Suprapubic skin (tissue), 4 donors: ENCODE measurements around the gene ADSS2. TPM values are rescaled to one million over a fixed set of nuclear protein-coding genes. Genes with fewer than 3 reads are reported as not detected.

ENCODE experiments used
- DNase-seq, 2 donors: peaks; one replicate each; pipeline ENCODE4 v3.0.0-alpha.2; 2019; ENCODE audit warnings: low spot score in 2 of 2
- H3K27ac ChIP-seq: fragments of 200-600 bp; sonication (generic); one replicate; pipeline ENCODE4 v1.5.1; 2019
- H3K27me3 ChIP-seq: fragments of 200-600 bp; sonication (generic); one replicate; pipeline ENCODE4 v1.5.1; 2019
- H3K36me3 ChIP-seq: fragments of 200-600 bp; sonication (generic); one replicate; pipeline ENCODE4 v1.5.1; 2019
- H3K4me1 ChIP-seq: fragments of 200-600 bp; sonication (generic); one replicate; pipeline ENCODE4 v1.5.1; 2019
- H3K4me3 ChIP-seq: fragments of 200-600 bp; sonication (generic); one replicate; pipeline ENCODE4 v1.5.1; 2019; ENCODE audit warnings: mild to moderate bottlenecking
- H3K9me3 ChIP-seq: fragments of 200-600 bp; sonication (generic); one replicate; pipeline ENCODE4 v1.5.1; 2019
- EP300 ChIP-seq: sonication (generic); formaldehyde crosslinking; IDR thresholded peaks from one replicate; pipeline ENCODE4 v1.6.1; 2017; ENCODE audit warnings: antibody characterized with exemption
- POLR2A ChIP-seq, 2 donors: fragments of 450-650 bp; IDR thresholded peaks; one replicate each; pipeline ENCODE4 v1.6.1; 2017; ENCODE audit warnings: antibody characterized with exemption in 2 of 2, mild to moderate bottlenecking in 2 of 2, moderate library complexity in 2 of 2
- POLR2AphosphoS5 ChIP-seq, 3 donors: sonication (generic); formaldehyde crosslinking; IDR thresholded peaks; one replicate each; pipeline ENCODE4 v1.6.1; 2017; ENCODE audit warnings: antibody characterized with exemption in 3 of 3
- WGBS: methylation state at CpG from one replicate; pipeline ENCODE4 v1.1.5; 2018; 5-methylcytosine and 5-hydroxymethylcytosine counted together
- total RNA-seq, 4 donors: library from RNA; depleted of rRNA; stranded (reverse); fragments of >200 nt; gene quantifications; one replicate each; pipeline ENCODE4 v1.1.0, GENCODE V29; 2016
- TF ChIP-seq, protein P1 (sequence below), 2 donors: fragments of 200-600 bp in 1 of 2; fragments of 450-650 bp in 1 of 2; sonication (generic) in 1 of 2; IDR thresholded peaks; one replicate each; pipeline ENCODE4 v1.5.1; 2016 to 2019; ENCODE audit warnings: antibody characterized with exemption in 2 of 2, mild to moderate bottlenecking in 1 of 2, moderate library complexity in 1 of 2

The ADSS2 gene
- total RNA-seq, 4 donors from 2014 or later, result 39.8 to 65.3 (median 52.1) TPM

DNA sequence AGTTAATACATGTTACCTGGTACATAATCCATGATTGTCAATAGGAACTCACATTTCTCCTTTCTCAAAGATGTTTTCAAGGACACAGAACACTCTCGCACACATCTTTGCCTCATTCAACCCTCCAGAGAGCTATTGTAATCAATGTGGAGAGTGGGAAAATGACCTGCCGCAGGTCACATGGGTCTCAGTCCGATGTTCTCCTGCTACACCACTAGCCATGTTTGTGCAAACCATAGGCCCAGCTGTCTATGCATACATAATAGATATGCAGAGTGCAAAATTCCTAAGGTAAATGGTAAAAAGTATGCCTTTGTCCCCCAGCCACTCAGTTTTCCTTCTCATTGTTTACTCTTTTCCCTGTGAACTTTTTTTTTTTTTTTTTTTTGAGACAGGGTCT is 89.2 kb downstream of the ADSS2 start:
- Histone ChIP-seq H3K36me3 (no peaks in the 10 kb centered on the region), H3K4me3 (no peak overlapping the region), H3K9me3 (no peaks in the 10 kb centered on the region), H3K4me1 (peaks cover 2% of the 10 kb centered on the region), H3K27me3 (no peaks in the 10 kb centered on the region), H3K27ac (no peak overlapping the region)
- TF ChIP-seq EP300, result no peak
- TF ChIP-seq POLR2AphosphoS5 (IDR thresholded peaks at IDR 0.05), result no peak
- no peak for TF ChIP-seq POLR2A (IDR thresholded peaks at IDR 0.05)
- TF ChIP-seq, protein P1, sequence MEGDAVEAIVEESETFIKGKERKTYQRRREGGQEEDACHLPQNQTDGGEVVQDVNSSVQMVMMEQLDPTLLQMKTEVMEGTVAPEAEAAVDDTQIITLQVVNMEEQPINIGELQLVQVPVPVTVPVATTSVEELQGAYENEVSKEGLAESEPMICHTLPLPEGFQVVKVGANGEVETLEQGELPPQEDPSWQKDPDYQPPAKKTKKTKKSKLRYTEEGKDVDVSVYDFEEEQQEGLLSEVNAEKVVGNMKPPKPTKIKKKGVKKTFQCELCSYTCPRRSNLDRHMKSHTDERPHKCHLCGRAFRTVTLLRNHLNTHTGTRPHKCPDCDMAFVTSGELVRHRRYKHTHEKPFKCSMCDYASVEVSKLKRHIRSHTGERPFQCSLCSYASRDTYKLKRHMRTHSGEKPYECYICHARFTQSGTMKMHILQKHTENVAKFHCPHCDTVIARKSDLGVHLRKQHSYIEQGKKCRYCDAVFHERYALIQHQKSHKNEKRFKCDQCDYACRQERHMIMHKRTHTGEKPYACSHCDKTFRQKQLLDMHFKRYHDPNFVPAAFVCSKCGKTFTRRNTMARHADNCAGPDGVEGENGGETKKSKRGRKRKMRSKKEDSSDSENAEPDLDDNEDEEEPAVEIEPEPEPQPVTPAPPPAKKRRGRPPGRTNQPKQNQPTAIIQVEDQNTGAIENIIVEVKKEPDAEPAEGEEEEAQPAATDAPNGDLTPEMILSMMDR (IDR thresholded peaks at IDR 0.05), result no peak
- no peak for DNase-seq
- 66% methylated on average over 3 of the region's 3 CpGs for WGBS

DNA sequence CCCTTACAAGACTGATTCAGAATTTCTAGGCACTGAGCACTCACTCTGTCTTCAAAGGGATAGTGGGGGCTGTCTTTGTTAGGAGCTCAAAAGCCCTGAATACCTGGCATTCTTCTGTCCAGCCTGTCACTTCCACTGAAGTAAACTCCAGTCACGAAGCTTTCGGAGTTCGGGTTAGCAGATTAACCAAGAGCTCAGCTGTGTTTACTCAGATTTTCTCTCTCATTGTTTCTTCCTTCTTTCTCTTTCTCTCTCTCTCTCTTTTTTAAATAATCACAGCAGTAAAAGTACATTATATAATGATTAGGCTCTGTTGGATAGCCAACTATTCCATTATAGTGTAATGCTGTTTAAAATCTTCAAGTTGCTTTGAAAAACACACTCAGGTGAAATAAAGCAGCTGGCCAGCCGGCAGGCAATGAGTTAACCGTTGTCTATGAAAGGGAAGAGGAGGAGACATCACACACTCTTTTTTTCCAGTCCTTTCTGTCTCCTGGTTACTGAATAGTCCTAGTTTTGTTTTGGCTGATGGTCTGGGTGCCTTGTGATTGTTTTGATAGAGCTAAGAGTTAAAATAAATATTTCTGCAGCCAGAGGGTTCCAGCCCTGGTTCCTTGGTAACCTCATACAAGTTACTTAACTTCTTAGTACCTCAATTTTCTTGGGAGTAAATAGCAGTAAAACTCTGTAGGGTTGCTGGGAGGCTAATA is 89.8 kb downstream of the ADSS2 start:
- Histone ChIP-seq H3K4me1 (peaks cover 2% of the 10 kb centered on the region), H3K27me3 (no peaks in the 10 kb centered on the region), H3K4me3 (no peak overlapping the region), H3K36me3 (no peaks in the 10 kb centered on the region), H3K27ac (no peak overlapping the region), H3K9me3 (no peaks in the 10 kb centered on the region)
- TF ChIP-seq EP300 (no peak), POLR2A (IDR thresholded peaks at IDR 0.05) (no peak), POLR2AphosphoS5 (IDR thresholded peaks at IDR 0.05) (no peak)
- TF ChIP-seq, protein P1 (IDR thresholded peaks at IDR 0.05), result no peak
- 33% methylated on average over 5 of the region's 5 CpGs for WGBS
- no peak for DNase-seq

Other genes starting within 250 kb of the ADSS2 start
- 1 to 10 TPM in 1 of 4 donors, under 1 TPM in 3; 0.45 to 1.4 (median 0.55) TPM for gene CATSPERE, start 9.4 kb upstream of the ADSS2 start, total RNA-seq
- 10 to 100 TPM; 24.0 to 31.6 (median 30.2) TPM for gene DESI2, start 201.2 kb upstream of the ADSS2 start, total RNA-seq